IPS-20b (cell line): Measurements from ENCODE around the gene OR3A3.
"Not testable (repeated sequence)": the region's sequence is repeated elsewhere in the genome, so short reads cannot be mapped to it uniquely, and the experiment has no call there.

ENCODE experiments used
- H3K27ac ChIP-seq: one replicate; pipeline ENCODE4 v1.5.1; 2013; ENCODE audit warnings: low read length
- H3K27me3 ChIP-seq: 2 replicates; pipeline ENCODE4 v1.6.1; 2013; ENCODE audit warnings: mild to moderate bottlenecking, low read length, inconsistent platforms; ENCODE audit not compliant: insufficient read depth
- H3K36me3 ChIP-seq: 2 replicates; pipeline ENCODE4 v1.6.1; 2013; ENCODE audit warnings: low read depth, mild to moderate bottlenecking, inconsistent platforms, low read length, moderate library complexity; ENCODE audit not compliant: insufficient read depth
- H3K4me1 ChIP-seq: 2 replicates; pipeline ENCODE4 v1.6.1; 2013; ENCODE audit warnings: mild to moderate bottlenecking, control low read depth, inconsistent platforms, low read length, moderate library complexity; ENCODE audit not compliant: insufficient read depth
- H3K4me3 ChIP-seq: 2 replicates; pipeline ENCODE4 v1.5.1; 2013; ENCODE audit warnings: mild to moderate bottlenecking, low read length, inconsistent platforms
- H3K9ac ChIP-seq: 2 replicates; pipeline ENCODE4 v1.6.1; 2013; ENCODE audit warnings: low read depth, mild to moderate bottlenecking, inconsistent platforms, low read length, moderate library complexity
- H3K9me3 ChIP-seq: 2 replicates; pipeline ENCODE4 v1.6.1; 2013; ENCODE audit warnings: mild to moderate bottlenecking, low read depth, low read length, inconsistent platforms; ENCODE audit not compliant: insufficient read depth

OR3A3 gene

DNA sequence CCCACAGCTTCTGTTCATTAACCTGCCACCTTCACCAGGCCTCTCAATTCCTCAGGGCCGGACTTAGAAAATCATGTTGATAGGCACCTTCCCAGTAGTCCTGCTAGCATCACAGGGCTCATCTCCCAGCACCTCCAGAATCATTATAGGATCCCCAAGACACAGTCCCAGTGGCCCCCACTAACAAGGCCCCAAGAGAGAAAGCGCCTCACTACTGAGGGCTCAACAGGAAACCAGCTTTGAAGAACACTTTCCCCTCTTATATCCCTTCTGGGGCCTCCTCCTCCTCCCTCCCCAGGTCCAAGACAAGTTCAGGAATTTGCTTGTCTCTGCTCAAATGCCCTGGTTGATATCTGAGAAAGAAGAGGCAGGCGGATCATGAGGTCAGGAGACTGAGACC is at the start of gene OR3A3:
Gene OR3A3, plus strand, starts transcription at position 301 of the 400 bp plus-strand sequence.
- H3K27ac ChIP-seq = no peak within 1 kb of the TSS
- H3K36me3 ChIP-seq = no peaks in the 10 kb centered on the region
- no peaks in the 10 kb centered on the region for H3K4me1 ChIP-seq
- no peaks in the 10 kb centered on the region for H3K27me3 ChIP-seq
- H3K9me3 ChIP-seq = peaks cover 31% of the 10 kb centered on the region
- H3K4me3 ChIP-seq = no peak within 1 kb of the TSS
- H3K9ac ChIP-seq = no peak within 1 kb of the TSS

DNA sequence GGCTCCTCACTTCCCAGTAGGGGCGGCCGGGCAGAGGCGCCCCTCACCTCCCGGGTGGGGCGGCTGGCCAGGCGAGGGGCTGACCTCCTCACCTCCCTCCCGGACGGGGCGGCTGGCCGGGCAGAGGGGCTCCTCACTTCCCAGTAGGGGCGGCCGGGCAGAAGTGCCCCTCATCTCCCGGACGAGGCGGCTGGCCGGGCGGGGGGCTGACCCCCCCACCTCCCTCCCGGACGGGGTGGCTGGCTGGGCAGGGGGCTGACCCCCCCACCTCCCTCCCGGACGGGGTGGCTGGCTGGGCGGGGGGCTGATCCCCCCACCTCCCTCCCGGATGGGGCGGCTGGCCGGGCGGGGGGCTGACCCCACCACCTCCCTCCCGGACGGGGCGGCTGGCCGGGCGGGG is 40.0 kb upstream of the OR3A3 start:
- not testable (repeated sequence) for H3K27ac ChIP-seq, H3K36me3 ChIP-seq, H3K4me3 ChIP-seq, H3K9ac ChIP-seq, H3K4me1 ChIP-seq, H3K27me3 ChIP-seq
- peaks cover 32% of the 10 kb centered on the region; the same call in 1 of the 2 replicates for H3K9me3 ChIP-seq

GRCh38 chr17:3378321-3378720 is 32.8 kb upstream of the OR3A3 start:
- H3K36me3 ChIP-seq = no peaks in the 10 kb centered on the region
- H3K27me3 ChIP-seq = peaks cover 11% of the 10 kb centered on the region; the same call in 1 of the 2 replicates
- peaks cover 10% of the 10 kb centered on the region; the same call in 1 of the 2 replicates for H3K9me3 ChIP-seq
- no peak overlapping the region for H3K4me3 ChIP-seq
- no peaks in the 10 kb centered on the region for H3K4me1 ChIP-seq
- H3K27ac ChIP-seq = no peak overlapping the region
- H3K9ac ChIP-seq = no peak overlapping the region

- peaks cover 40% of the 10 kb centered on the region for H3K27me3 ChIP-seq
- H3K27ac ChIP-seq = no peak overlapping the region
- no peak overlapping the region for H3K9ac ChIP-seq
- H3K9me3 ChIP-seq = no peaks in the 10 kb centered on the region
- no peaks in the 10 kb centered on the region; the same call in 1 of the 2 replicates for H3K4me1 ChIP-seq
- H3K36me3 ChIP-seq = no peaks in the 10 kb centered on the region
- H3K4me3 ChIP-seq = no peak overlapping the region
Measured at GRCh38 chr17:3381957-3382356, 29.2 kb upstream of the OR3A3 start.

GRCh38 chr17:3385869-3386816 is 25.0 kb upstream of the OR3A3 start, which contains the start of gene OR3A2:
OR3A2 (minus strand) TSS chr17:3386308.
- peak within 1 kb of the TSS; percentile 36; the same call in 1 of the 2 replicates for H3K4me3 ChIP-seq
- no peaks in the 10 kb centered on the region for H3K9me3 ChIP-seq
- H3K9ac ChIP-seq = no peak within 1 kb of the TSS
- H3K27me3 ChIP-seq = peaks cover 40% of the 10 kb centered on the region
- no peak within 1 kb of the TSS for H3K27ac ChIP-seq
- H3K36me3 ChIP-seq = no peaks in the 10 kb centered on the region
- no peaks in the 10 kb centered on the region; the same call in 1 of the 2 replicates for H3K4me1 ChIP-seq

DNA sequence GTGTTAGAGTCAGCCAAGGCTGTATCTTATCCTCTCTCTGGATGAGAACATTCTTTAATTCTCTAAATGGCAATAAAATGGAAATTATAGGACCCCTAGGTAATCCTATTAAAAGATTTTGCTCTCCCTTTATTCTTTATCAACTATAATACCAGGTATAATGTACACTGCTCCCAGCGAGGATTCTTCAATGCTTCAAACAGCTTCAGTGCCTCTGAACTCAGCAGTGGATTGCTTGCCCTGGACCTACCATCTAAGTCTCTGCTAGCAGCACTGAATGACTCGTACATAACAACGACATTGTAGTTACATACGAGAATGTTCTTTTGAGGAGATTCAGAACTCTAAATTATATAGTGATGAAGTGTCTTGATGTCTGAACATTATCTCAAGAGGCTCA is 21.4 kb upstream of the OR3A3 start:
- Histone ChIP-seq H3K27me3 (peaks cover 26% of the 10 kb centered on the region), H3K4me1 (no peaks in the 10 kb centered on the region; the same call in 1 of the 2 replicates), H3K4me3 (no peak overlapping the region), H3K27ac (no peak overlapping the region), H3K36me3 (no peaks in the 10 kb centered on the region), H3K9me3 (no peaks in the 10 kb centered on the region), H3K9ac (no peak overlapping the region)

DNA sequence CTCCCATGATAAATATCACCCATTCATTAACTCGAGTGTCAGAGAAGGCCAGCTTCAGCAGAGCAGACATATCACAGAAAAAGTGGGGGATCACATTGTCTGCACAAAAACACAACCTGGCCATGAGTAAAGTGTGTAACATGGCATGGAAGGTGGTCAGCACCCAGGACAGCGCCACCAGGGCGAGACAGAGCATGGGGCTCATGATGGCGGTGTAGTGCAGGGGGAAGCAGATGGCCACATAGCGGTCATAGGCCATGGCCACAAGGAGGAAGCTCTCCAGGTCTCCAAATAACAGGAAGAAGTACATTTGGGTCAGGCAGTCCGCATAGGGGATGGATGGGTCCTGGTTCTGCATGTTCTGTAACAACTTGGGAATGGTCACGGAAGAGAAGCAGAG is 13.4 kb upstream of the OR3A3 start:
- not testable (repeated sequence) for H3K9ac ChIP-seq, H3K27me3 ChIP-seq, H3K9me3 ChIP-seq, H3K4me3 ChIP-seq, H3K4me1 ChIP-seq, H3K27ac ChIP-seq, H3K36me3 ChIP-seq

- no peak within 1 kb of the TSS for H3K9ac ChIP-seq
- H3K9me3 ChIP-seq = no peaks in the 10 kb centered on the region
- H3K27ac ChIP-seq = no peak within 1 kb of the TSS
- H3K36me3 ChIP-seq = no peaks in the 10 kb centered on the region
- no peak within 1 kb of the TSS for H3K4me3 ChIP-seq
- no peaks in the 10 kb centered on the region for H3K4me1 ChIP-seq
- peaks cover 9% of the 10 kb centered on the region; the same call in 1 of the 2 replicates for H3K27me3 ChIP-seq
Measured at GRCh38 chr17:3398310-3398709, 12.9 kb upstream of the OR3A3 start, which contains the start of gene OR1E1. OR1E1 (minus strand) TSS chr17:3398410; CDS start chr17:3398410, 0 bp downstream.

DNA sequence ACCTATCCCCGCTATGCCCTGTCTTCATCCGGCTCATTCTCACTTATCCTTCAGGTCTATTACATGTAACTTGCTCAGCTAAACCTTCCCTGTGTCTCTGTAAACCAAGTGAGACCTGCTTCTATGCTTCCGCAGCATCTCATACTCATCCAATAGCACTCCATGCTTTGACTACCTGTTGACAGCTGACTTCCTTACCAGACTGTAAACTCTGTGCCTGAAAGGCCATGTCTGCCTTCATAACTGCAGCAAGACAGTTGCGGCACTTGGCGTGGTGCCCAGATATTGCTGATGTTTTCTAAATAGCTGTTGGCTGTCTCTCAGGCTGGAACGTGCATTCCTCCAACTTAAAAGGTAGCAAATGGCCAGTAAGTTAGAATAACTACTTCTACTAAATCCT is 11.1 kb upstream of the OR3A3 start:
- H3K27me3 ChIP-seq = peaks cover 12% of the 10 kb centered on the region; the same call in 1 of the 2 replicates
- H3K9me3 ChIP-seq = no peaks in the 10 kb centered on the region

GRCh38 chr17:3401786-3402185 is 9.4 kb upstream of the OR3A3 start:
- peaks cover 12% of the 10 kb centered on the region; the same call in 1 of the 2 replicates for H3K27me3 ChIP-seq
- no peak overlapping the region for H3K27ac ChIP-seq
- H3K4me3 ChIP-seq = no peak overlapping the region
- H3K36me3 ChIP-seq = no peaks in the 10 kb centered on the region
- no peak overlapping the region for H3K9ac ChIP-seq
- no peaks in the 10 kb centered on the region for H3K4me1 ChIP-seq
- peaks cover 8% of the 10 kb centered on the region; the same call in 1 of the 2 replicates for H3K9me3 ChIP-seq

More for the DNA sequence above, 11.1 kb upstream of the OR3A3 start:
- Histone ChIP-seq H3K36me3 (no peaks in the 10 kb centered on the region), H3K9ac (no peak overlapping the region), H3K4me1 (no peaks in the 10 kb centered on the region), H3K4me3 (no peak overlapping the region), H3K27ac (no peak overlapping the region)

- Histone ChIP-seq H3K9me3 (peaks cover 26% of the 10 kb centered on the region), H3K27me3 (peaks cover 12% of the 10 kb centered on the region; the same call in 1 of the 2 replicates)
- not testable (repeated sequence) for H3K27ac ChIP-seq, H3K4me3 ChIP-seq, H3K9ac ChIP-seq, H3K4me1 ChIP-seq, H3K36me3 ChIP-seq
Measured at GRCh38 chr17:3403856-3404255, 7.3 kb upstream of the OR3A3 start.

DNA sequence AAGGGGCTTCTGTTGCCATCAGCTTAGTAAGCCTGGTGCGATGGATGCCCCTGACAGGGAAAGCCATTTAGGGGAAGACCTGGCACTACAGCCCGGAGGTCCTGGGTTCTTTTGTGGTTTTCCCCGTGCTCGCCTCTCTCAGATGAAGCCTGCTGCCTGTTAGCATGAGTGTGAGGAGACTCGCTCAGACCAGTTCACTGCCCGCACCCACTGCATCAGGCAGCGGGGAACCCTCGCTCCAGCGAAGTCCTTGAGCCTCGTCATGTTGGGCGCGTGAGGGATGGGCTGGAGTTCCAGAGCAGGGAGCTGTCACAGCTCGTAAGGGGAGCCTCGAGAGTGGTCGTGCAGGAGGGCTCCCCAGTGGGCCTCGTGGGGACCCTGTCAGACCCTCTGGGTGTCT is 1.0 kb downstream of the OR3A3 start:
- not testable (repeated sequence) for H3K27ac ChIP-seq, H3K4me3 ChIP-seq, H3K9ac ChIP-seq, H3K4me1 ChIP-seq, H3K36me3 ChIP-seq, H3K27me3 ChIP-seq
- H3K9me3 ChIP-seq = peaks cover 20% of the 10 kb centered on the region
